Smooth muscle cell (in vitro differentiated cells): ENCODE results near the gene ORAI2. TPM values are rescaled to one million over a fixed set of nuclear protein-coding genes. Genes with fewer than 3 reads are reported as not detected.
A peak's percentile ranks its signal among the peaks of the same experiment; 100 is the strongest.

Experiments
- DNase-seq: peaks from one replicate; lab custom pipeline; 2025; ENCODE audit not compliant: unreplicated experiment; lab: John Stamatoyannopoulos, UW
- H2AFZ ChIP-seq: fragments of 200-600 bp; sonication (generic); 2 replicates; pipeline ENCODE4 v1.6.0; 2016; ENCODE audit warnings: antibody characterized with exemption, low read depth, mild to moderate bottlenecking
- H3F3A ChIP-seq: fragments of 200-600 bp; sonication (generic); 2 replicates; pipeline ENCODE4 v1.6.0; 2017; ENCODE audit warnings: antibody characterized with exemption, low read depth
- H3K27ac ChIP-seq: fragments of 200-600 bp; sonication (generic); 2 replicates; pipeline ENCODE4 v1.5.1; 2016; ENCODE audit warnings: low read depth, mild to moderate bottlenecking
- H3K27me3 ChIP-seq: fragments of 200-600 bp; sonication (generic); 2 replicates; pipeline ENCODE4 v1.6.1; 2016; ENCODE audit warnings: low read depth, mild to moderate bottlenecking
- H3K36me3 ChIP-seq: fragments of 200-600 bp; sonication (generic); 2 replicates; pipeline ENCODE4 v1.5.1; 2016; ENCODE audit warnings: low read depth
- H3K4me1 ChIP-seq: fragments of 200-600 bp; sonication (generic); 2 replicates; pipeline ENCODE4 v1.5.1; 2016; ENCODE audit warnings: low read depth
- H3K4me2 ChIP-seq: fragments of 200-600 bp; sonication (generic); 2 replicates; pipeline ENCODE4 v1.6.0; 2016; ENCODE audit warnings: mild to moderate bottlenecking
- H3K4me3 ChIP-seq: fragments of 200-600 bp; sonication (generic); 2 replicates; pipeline ENCODE4 v1.5.1; 2016; ENCODE audit warnings: mild to moderate bottlenecking
- H3K79me2 ChIP-seq: fragments of 200-600 bp; sonication (generic); 2 replicates; pipeline ENCODE4 v1.6.0; 2016; ENCODE audit warnings: low read depth, mild to moderate bottlenecking
- H3K9ac ChIP-seq: fragments of 200-600 bp; sonication (generic); 2 replicates; pipeline ENCODE4 v1.6.0; 2016; ENCODE audit warnings: low read depth
- H3K9me3 ChIP-seq: fragments of 200-600 bp; sonication (generic); replicated peaks from 2 replicates; pipeline ENCODE4 v1.5.1; 2016; ENCODE audit warnings: low read depth
- H4K20me1 ChIP-seq: fragments of 200-600 bp; sonication (generic); 2 replicates; pipeline ENCODE4 v1.6.0; 2016; ENCODE audit warnings: low read depth
- WGBS: methylation state at CpG from one replicate; pipeline ENCODE4 v1.1.7; 2016; ENCODE audit warnings: low lambda C conversion rate; 5-methylcytosine and 5-hydroxymethylcytosine counted together
- polyA plus RNA-seq: library from polyadenylated mRNA; unstranded; fragments of >200 nt; fragmentation: Nextera tagmentation; extraction: Ambion mirVana; gene quantifications from 2 replicates; pipeline ENCODE4 v1.2.1, GENCODE V29; 2016
- total RNA-seq: library from RNA; depleted of rRNA; stranded (reverse); fragments of >200 nt; gene quantifications from 2 replicates; pipeline ENCODE4 v1.2.3, GENCODE V29; 2014
- TF ChIP-seq, protein P1 (sequence below): fragments of 200-600 bp; sonication (generic); IDR thresholded peaks from 2 replicates; pipeline ENCODE4 v1.5.1; 2017; ENCODE audit warnings: borderline replicate concordance, mild to moderate bottlenecking, antibody characterized with exemption; ENCODE audit not compliant: insufficient read depth, poor library complexity, severe bottlenecking

Gene ORAI2
- total and polyA plus RNA-seq, 2 experiments from 2014 or later = 43.0 to 69.8 TPM

DNA sequence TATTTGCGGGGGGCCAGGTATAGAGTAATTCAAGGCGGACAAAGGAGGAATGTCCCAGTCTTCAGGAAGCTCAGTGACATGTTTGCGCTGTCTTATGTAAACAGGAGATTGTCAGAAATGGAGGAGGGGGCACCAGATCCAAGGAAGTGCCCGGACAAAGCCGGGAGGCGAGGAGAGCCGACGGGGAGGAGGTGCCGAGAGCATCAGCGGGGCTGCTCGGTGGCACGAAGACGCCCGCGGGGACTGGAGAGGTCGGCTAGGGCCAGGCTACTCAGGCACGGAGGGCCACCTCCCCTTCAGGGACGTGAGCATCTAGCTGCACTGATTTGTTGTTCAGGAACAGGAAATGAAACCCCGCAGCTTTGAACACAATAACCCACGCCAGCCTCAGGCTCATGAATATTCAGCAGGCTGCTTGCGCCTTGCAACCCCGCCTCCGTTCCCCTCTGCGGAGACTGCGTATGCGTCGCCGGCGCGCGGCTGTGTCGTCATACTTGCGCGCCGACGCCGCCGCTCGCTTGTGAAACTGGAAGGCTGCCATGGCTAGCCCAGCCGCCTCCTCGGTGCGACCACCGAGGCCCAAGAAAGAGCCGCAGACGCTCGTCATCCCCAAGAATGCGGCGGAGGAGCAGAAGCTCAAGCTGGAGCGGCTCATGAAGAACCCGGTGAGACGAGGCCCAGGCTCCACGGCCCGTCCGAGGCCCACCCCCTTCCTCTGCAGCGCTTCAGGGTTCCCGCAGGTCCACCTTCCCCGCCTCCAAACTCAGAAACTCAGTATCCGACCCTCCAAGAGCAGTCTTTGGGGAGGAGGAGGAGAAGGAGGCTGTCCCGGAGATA is 37.3 kb upstream of the ORAI2 start, which contains the start of gene PRKRIP1:
Gene PRKRIP1 (plus strand): TSS at position 491 of the 837 bp plus-strand sequence. CDS start 49 bp downstream, at position 540.
- H4K20me1 ChIP-seq = no peaks in the 10 kb centered on the region
- H3K27ac ChIP-seq = peak within 1 kb of the TSS; percentile 96
- H3K36me3 ChIP-seq = peaks cover 4% of the 10 kb centered on the region
- H3K4me1 ChIP-seq = no peaks in the 10 kb centered on the region
- WGBS = under 1% methylated on average over 56 of the region's 59 CpGs
- H3F3A ChIP-seq = peaks cover 17% of the 10 kb centered on the region
- TF ChIP-seq, protein P1, sequence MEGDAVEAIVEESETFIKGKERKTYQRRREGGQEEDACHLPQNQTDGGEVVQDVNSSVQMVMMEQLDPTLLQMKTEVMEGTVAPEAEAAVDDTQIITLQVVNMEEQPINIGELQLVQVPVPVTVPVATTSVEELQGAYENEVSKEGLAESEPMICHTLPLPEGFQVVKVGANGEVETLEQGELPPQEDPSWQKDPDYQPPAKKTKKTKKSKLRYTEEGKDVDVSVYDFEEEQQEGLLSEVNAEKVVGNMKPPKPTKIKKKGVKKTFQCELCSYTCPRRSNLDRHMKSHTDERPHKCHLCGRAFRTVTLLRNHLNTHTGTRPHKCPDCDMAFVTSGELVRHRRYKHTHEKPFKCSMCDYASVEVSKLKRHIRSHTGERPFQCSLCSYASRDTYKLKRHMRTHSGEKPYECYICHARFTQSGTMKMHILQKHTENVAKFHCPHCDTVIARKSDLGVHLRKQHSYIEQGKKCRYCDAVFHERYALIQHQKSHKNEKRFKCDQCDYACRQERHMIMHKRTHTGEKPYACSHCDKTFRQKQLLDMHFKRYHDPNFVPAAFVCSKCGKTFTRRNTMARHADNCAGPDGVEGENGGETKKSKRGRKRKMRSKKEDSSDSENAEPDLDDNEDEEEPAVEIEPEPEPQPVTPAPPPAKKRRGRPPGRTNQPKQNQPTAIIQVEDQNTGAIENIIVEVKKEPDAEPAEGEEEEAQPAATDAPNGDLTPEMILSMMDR = no peak
- peaks cover 8% of the 10 kb centered on the region for H3K79me2 ChIP-seq
- no peaks in the 10 kb centered on the region for H3K27me3 ChIP-seq
- peak within 1 kb of the TSS; percentile 95 for H3K4me2 ChIP-seq
- no peaks in the 10 kb centered on the region for H3K9me3 ChIP-seq
- H3K9ac ChIP-seq = peak within 1 kb of the TSS; percentile 97
- DNase-seq = peak; percentile 53
- H2AFZ ChIP-seq = peak within 1 kb of the TSS; percentile 75
- H3K4me3 ChIP-seq = peak within 1 kb of the TSS; percentile 96

DNA sequence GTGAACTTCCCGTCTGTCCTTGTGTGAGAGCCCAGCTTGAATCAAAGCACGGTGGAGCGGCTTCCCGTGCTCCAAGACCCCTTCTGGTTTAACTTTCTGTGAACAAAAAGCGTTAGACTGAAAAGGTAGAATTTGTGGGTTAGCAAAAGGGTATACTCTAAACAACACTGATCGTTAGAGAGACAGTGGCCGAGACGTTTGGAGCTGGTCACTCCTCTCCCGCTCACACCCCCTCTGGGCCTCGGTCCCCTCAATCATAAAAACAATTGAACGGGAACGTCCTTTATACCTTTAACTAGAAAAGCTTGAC is 36.7 kb upstream of the ORAI2 start:
- Histone ChIP-seq H3K9ac (peak overlapping the region; percentile 97), H3K9me3 (no peaks in the 10 kb centered on the region), H3K4me3 (peak overlapping the region; percentile 96), H3K36me3 (peaks cover 4% of the 10 kb centered on the region), H3K27ac (peak overlapping the region; percentile 96), H2AFZ (peak overlapping the region; percentile 62), H3F3A (peaks cover 17% of the 10 kb centered on the region), H3K4me1 (no peaks in the 10 kb centered on the region), H3K79me2 (peaks cover 8% of the 10 kb centered on the region), H3K4me2 (peak overlapping the region; percentile 95), H4K20me1 (no peaks in the 10 kb centered on the region), H3K27me3 (no peaks in the 10 kb centered on the region)
- 2% methylated on average over 12 of the region's 12 CpGs for WGBS
- TF ChIP-seq, protein P1 = no peak
- DNase-seq = no peak

DNA sequence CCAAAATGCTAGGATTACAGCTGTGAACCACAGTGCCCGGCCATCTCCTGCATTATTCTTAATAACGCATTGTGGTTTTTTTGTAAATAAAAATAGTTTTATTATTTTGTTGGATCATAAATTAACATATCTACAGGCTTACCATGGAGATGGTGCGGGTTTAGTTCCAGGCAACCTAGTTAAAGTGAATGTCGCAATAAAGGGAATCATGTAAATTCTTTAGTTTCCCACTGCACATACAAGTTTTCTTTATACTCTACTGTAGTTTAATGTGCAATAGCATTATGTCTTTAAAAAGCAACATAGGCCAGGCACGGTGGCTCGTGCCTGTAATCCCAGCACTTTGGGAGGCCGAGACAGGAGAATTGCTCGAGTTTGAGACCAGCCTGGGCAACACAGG is 34.8 kb upstream of the ORAI2 start:
- H4K20me1 ChIP-seq = peaks cover 11% of the 10 kb centered on the region
- H3K27me3 ChIP-seq = no peaks in the 10 kb centered on the region
- no peak for DNase-seq
- H3K4me3 ChIP-seq = no peak overlapping the region
- peaks cover 8% of the 10 kb centered on the region for H3K36me3 ChIP-seq
- H3K4me2 ChIP-seq = no peak overlapping the region
- peaks cover 8% of the 10 kb centered on the region for H3K79me2 ChIP-seq
- H2AFZ ChIP-seq = no peak overlapping the region
- no peaks in the 10 kb centered on the region for H3K9me3 ChIP-seq
- no peak overlapping the region for H3K27ac ChIP-seq
- TF ChIP-seq, protein P1 = no peak
- no peak overlapping the region for H3K9ac ChIP-seq
- H3F3A ChIP-seq = peaks cover 17% of the 10 kb centered on the region
- no peaks in the 10 kb centered on the region for H3K4me1 ChIP-seq
- WGBS = 97% methylated on average over 8 of the region's 8 CpGs
